IMR-90 (cell line): Measurements from ENCODE around the gene NREP. TPM values are rescaled to one million over a fixed set of nuclear protein-coding genes. Genes with fewer than 3 reads are reported as not detected.

Experiments
- ATAC-seq: fragments of 200-7000 bp; cut with Tn5 transposase; 2 replicates; pipeline ENCODE4 v1.9.1; 2020; ENCODE audit warnings: low read depth, mild to moderate bottlenecking, moderate library complexity
- BruUV-seq: library from RNA; stranded (reverse); fragments of 400-500 nt; replicated peaks from 2 replicates; lab custom pipeline; 2021; lab: Mats Ljungman, UMichigan
- CTCF ChIA-PET: fragments of 300-600 bp; formaldehyde crosslinking; extraction: SDS; loops from one replicate; lab custom pipeline; 2021; ENCODE audit warnings: antibody characterized with exemption; lab: Yijun Ruan, JAX
- POLR2A ChIA-PET: fragments of 300-600 bp; sonication (Branson Sonifier 250); formaldehyde crosslinking; loops from one replicate; lab custom pipeline; 2022; ENCODE audit warnings: antibody characterized with exemption; ENCODE audit not compliant: unreplicated experiment; lab: Charles Lee
- DNase-seq: peaks from one replicate; pipeline ENCODE4 v3.0.0; 2013
- H2AFZ ChIP-seq: replicated peaks from 2 replicates; pipeline ENCODE3; 2013; ENCODE audit warnings: low read length, mild to moderate bottlenecking; ENCODE audit not compliant: poor library complexity
- H2AK5ac ChIP-seq: 2 replicates; pipeline ENCODE4 v1.6.1; 2013; ENCODE audit warnings: low read depth, low read length, inconsistent platforms
- H2AK9ac ChIP-seq: replicated peaks from 2 replicates; pipeline ENCODE3; 2013; ENCODE audit warnings: mild to moderate bottlenecking, low read depth, low read length, moderate library complexity; ENCODE audit not compliant: poor library complexity
- H2BK120ac ChIP-seq: 2 replicates; pipeline ENCODE4 v1.6.1; 2013; ENCODE audit warnings: low read depth, low read length, inconsistent platforms
- H2BK15ac ChIP-seq: 3 replicates; pipeline ENCODE4 v1.6.1; 2013; ENCODE audit warnings: low read depth, low read length, inconsistent platforms
- H2BK20ac ChIP-seq: 2 replicates; pipeline ENCODE4 v1.6.1; 2013; ENCODE audit warnings: low read depth, mild to moderate bottlenecking, inconsistent platforms, low read length, moderate library complexity
- H2BK5ac ChIP-seq: 2 replicates; pipeline ENCODE4 v1.6.1; 2013; ENCODE audit warnings: mild to moderate bottlenecking, low read depth, low read length, inconsistent platforms; ENCODE audit not compliant: poor library complexity, severe bottlenecking
- H3K14ac ChIP-seq: replicated peaks from 2 replicates; pipeline ENCODE4 v1.6.1; 2013; ENCODE audit warnings: low read depth, low read length, inconsistent platforms
- H3K18ac ChIP-seq: 2 replicates; pipeline ENCODE4 v1.6.1; 2013; ENCODE audit warnings: low read depth, low read length, control low read depth
- H3K23ac ChIP-seq: 2 replicates; pipeline ENCODE4 v1.6.1; 2013; ENCODE audit warnings: low read depth, low read length, inconsistent platforms
- H3K27ac ChIP-seq: 2 replicates; pipeline ENCODE4 v1.5.1; 2013; ENCODE audit warnings: mild to moderate bottlenecking, control low read depth, low read length; ENCODE audit not compliant: insufficient read depth
- H3K27me3 ChIP-seq: 2 replicates; pipeline ENCODE4 v1.6.1; 2013; ENCODE audit warnings: low read length; ENCODE audit not compliant: control insufficient read depth, insufficient read depth
- H3K36me3 ChIP-seq: 2 replicates; pipeline ENCODE4 v1.6.1; 2013; ENCODE audit warnings: low read length, mixed read lengths; ENCODE audit not compliant: control insufficient read depth, insufficient read depth
- H3K4ac ChIP-seq: 2 replicates; pipeline ENCODE4 v1.6.1; 2013; ENCODE audit warnings: low read depth, low read length, inconsistent platforms
- H3K4me1 ChIP-seq: 2 replicates; pipeline ENCODE4 v1.6.1; 2013; ENCODE audit warnings: low read length, mixed read lengths; ENCODE audit not compliant: control insufficient read depth, insufficient read depth
- H3K4me2 ChIP-seq: 2 replicates; pipeline ENCODE4 v1.6.1; 2013; ENCODE audit warnings: low read depth, mild to moderate bottlenecking, control low read depth, low read length, moderate library complexity
- H3K4me3 ChIP-seq: 2 replicates; pipeline ENCODE4 v1.5.1; 2013; ENCODE audit warnings: low read depth, mild to moderate bottlenecking, control low read depth, low read length, moderate library complexity; ENCODE audit not compliant: insufficient read depth
- H3K56ac ChIP-seq: 2 replicates; pipeline ENCODE4 v1.6.1; 2013; ENCODE audit warnings: low read length, inconsistent platforms; ENCODE audit not compliant: insufficient read depth; ENCODE audit errors: extremely low read depth
- H3K79me1 ChIP-seq, 2 experiments: 2 replicates each; pipeline ENCODE4 v1.6.1; 2013; ENCODE audit warnings: low read length in 2 of 2, inconsistent platforms in 1 of 2, low read depth in 1 of 2
- H3K9ac ChIP-seq: 2 replicates; pipeline ENCODE4 v1.6.1; 2013; ENCODE audit warnings: low read depth, low read length, control low read depth
- H3K9me1 ChIP-seq: 2 replicates; pipeline ENCODE4 v1.6.1; 2013; ENCODE audit warnings: low read length, inconsistent platforms; ENCODE audit not compliant: insufficient read depth
- H3K9me3 ChIP-seq: 2 replicates; pipeline ENCODE4 v1.6.1; 2013; ENCODE audit warnings: low read length; ENCODE audit not compliant: control insufficient read depth, insufficient read depth
- H4K20me1 ChIP-seq: 2 replicates; pipeline ENCODE4 v1.6.1; 2013; ENCODE audit warnings: low read length, inconsistent platforms; ENCODE audit not compliant: insufficient read depth
- H4K5ac ChIP-seq: 2 replicates; pipeline ENCODE4 v1.6.1; 2013; ENCODE audit warnings: mild to moderate bottlenecking, low read depth, low read length, control low read depth
- H4K8ac ChIP-seq, 2 experiments: 2 replicates each; pipeline ENCODE4 v1.6.1; 2013; ENCODE audit warnings: low read depth in 2 of 2, low read length in 2 of 2, control low read depth in 1 of 2, inconsistent platforms in 1 of 2
- H4K91ac ChIP-seq: 2 replicates; pipeline ENCODE4 v1.6.1; 2013; ENCODE audit warnings: low read depth, low read length, inconsistent platforms; ENCODE audit not compliant: insufficient read depth
- RAD21 ChIP-seq: IDR thresholded peaks from 2 replicates; pipeline ENCODE4 v1.6.1; 2012; ENCODE audit warnings: low read length, improper control_type of control experiment
- RCOR1 ChIP-seq: IDR thresholded peaks from 2 replicates; pipeline ENCODE4 v1.6.1; 2012; ENCODE audit warnings: mild to moderate bottlenecking, low read length, improper control_type of control experiment; ENCODE audit not compliant: insufficient replicate concordance
- WGBS, 2 experiments: methylation state at CpG; one replicate each; pipeline versions ENCODE4 v1.1.5 to v1.1.7; 2013; ENCODE audit warnings: missing lambda C conversion rate in 2 of 2; ENCODE audit not compliant: insufficient read length in 1 of 2; ENCODE audit errors: extremely low coverage in 2 of 2; 5-methylcytosine and 5-hydroxymethylcytosine counted together
- dilution Hi-C: fragments of 300-500 bp; cut with HindIII; formaldehyde crosslinking; loops from one replicate; pipeline ENCODE4 v1.14.3; 2018; ENCODE audit warnings: low sequenced_read_pairs; ENCODE audit not compliant: unreplicated experiment
- in situ Hi-C: fragments of 300-500 bp; cut with MboI; formaldehyde crosslinking; loops from 3 replicates; pipeline ENCODE4 v1.14.3; 2019; ENCODE audit warnings: low sequenced_read_pairs, inconsistent platforms, mixed read lengths
- intact Hi-C: fragments of 100-400 bp; cut with micrococcal nuclease; formaldehyde crosslinking; loops from 2 replicates; pipeline ENCODE4 v1.10.0; 2022
- polyA plus RNA-seq, 3 experiments: library from polyadenylated mRNA; depleted of rRNA; stranded (reverse); fragments of >200 nt; gene quantifications; 2 replicates each; pipeline ENCODE4 v1.2.3, GENCODE V29; 2012; ENCODE audit warnings: low replicate concordance in 1 of 3
- total RNA-seq: library from RNA; depleted of rRNA; stranded (reverse); fragments of >200 nt; gene quantifications from 2 replicates; pipeline ENCODE4 v1.2.3, GENCODE V29; 2012

NREP gene
- total and polyA plus RNA-seq, 2 of the 4 experiments (the other 2 are of a cell fraction) = 178 to 277 TPM

DNA sequence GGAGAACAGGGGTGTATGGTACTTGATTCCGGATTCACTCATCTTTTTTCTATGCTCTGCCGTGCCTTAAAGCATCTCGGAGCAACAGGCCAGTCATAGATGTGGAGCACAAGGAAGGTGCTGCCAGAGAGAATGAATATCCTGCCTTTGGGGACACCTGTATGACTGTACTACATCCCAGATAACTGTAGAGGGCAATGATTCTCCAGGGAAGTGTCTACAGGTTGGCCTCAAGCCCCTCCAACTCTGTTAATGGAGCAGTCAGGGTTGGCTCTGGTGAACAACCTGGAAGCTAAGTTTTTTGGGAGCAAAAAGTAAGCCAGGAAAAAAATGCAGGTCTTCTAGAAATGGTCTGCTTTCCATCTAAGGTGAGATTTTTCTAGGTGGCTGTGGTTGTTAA is 71.0 kb downstream of the NREP start:
- Histone ChIP-seq H3K79me1 (no peaks in the 10 kb centered on the region), H3K18ac (no peak overlapping the region), H3K4me2 (no peak overlapping the region), H3K4me3 (no peak overlapping the region), H3K27me3 (no peaks in the 10 kb centered on the region), H2AK5ac (no peak overlapping the region), H3K9me3 (no peaks in the 10 kb centered on the region), H2BK20ac (no peak overlapping the region), H2BK15ac (no peak overlapping the region), H3K14ac (no peak overlapping the region), H4K91ac (no peak overlapping the region), H2AK9ac (no peak overlapping the region), H3K9ac (no peak overlapping the region), H2AFZ (no peak overlapping the region), H2BK5ac (no peak overlapping the region), H3K36me3 (no peaks in the 10 kb centered on the region), H4K8ac (no peak overlapping the region), H4K5ac (no peak overlapping the region), H3K23ac (no peak overlapping the region), H3K4me1 (peaks cover 13% of the 10 kb centered on the region), H4K20me1 (no peaks in the 10 kb centered on the region), H2BK120ac (no peak overlapping the region), H3K27ac (no peak overlapping the region), H3K9me1 (peaks cover 4% of the 10 kb centered on the region; the same call in 1 of the 2 replicates), H3K56ac (no peak overlapping the region), H3K4ac (no peak overlapping the region)
- no CpG with 5 or more reads among the region's 3 CpGs for WGBS, 2 experiments
- dilution Hi-C loops (no loop called here), in situ Hi-C loops (no loop called here), intact Hi-C loops (no loop called here)
- BruUV-seq = no TSS peak
- TF ChIP-seq RAD21 (peak; percentile 24; the same call in 1 of the 2 replicates), RCOR1 (no peak)
- ATAC-seq (no peak), DNase-seq (no peak)
- CTCF ChIA-PET = no interaction called here
- POLR2A ChIA-PET = no interaction called here
